Breast epithelium (tissue), 3 donors: ENCODE results near the gene TMEM8B.

ENCODE experiments used
- POLR2AphosphoS5 ChIP-seq, 3 donors: sonication (generic); formaldehyde crosslinking; IDR thresholded peaks; one replicate each; pipeline ENCODE4 v1.6.1; 2017; ENCODE audit warnings: antibody characterized with exemption in 3 of 3
- TF ChIP-seq, protein P1 (sequence below), 3 donors: fragments of 450-650 bp; IDR thresholded peaks; one replicate each; pipeline ENCODE4 v1.5.1; 2016 to 2017; ENCODE audit warnings: antibody characterized with exemption in 3 of 3, mild to moderate bottlenecking in 3 of 3, moderate library complexity in 3 of 3

DNA sequence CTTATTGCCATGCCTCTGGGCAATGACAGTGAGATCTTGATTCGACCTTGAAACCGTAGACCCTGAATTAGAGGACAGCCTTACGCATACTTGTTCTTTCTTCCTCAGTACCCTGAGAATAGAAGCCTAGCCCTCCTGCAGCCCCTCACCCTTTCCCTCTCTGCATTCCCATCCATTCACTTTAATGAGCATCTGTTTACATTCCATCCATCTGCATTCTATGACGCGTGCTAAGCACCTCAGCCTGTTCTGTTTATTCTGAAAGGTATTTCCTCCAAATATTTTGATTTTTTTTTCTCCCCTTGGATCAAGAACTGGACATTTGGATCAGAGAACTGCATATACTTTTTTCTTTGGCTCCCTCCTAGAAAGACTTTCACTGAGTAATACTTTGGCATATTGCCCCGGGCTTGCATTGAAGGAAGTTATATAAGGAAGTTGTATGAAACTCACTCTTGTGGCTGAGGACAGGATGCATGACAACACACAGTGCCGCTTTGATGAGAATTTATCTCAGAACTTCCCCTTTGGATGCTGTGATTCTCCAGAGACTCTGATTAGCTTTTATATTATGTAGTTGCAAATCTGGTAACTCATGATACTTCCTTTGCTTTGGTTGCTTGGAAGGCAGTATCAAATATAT lies 15.7 kb downstream of the TMEM8B start:
- TF ChIP-seq, protein P1, sequence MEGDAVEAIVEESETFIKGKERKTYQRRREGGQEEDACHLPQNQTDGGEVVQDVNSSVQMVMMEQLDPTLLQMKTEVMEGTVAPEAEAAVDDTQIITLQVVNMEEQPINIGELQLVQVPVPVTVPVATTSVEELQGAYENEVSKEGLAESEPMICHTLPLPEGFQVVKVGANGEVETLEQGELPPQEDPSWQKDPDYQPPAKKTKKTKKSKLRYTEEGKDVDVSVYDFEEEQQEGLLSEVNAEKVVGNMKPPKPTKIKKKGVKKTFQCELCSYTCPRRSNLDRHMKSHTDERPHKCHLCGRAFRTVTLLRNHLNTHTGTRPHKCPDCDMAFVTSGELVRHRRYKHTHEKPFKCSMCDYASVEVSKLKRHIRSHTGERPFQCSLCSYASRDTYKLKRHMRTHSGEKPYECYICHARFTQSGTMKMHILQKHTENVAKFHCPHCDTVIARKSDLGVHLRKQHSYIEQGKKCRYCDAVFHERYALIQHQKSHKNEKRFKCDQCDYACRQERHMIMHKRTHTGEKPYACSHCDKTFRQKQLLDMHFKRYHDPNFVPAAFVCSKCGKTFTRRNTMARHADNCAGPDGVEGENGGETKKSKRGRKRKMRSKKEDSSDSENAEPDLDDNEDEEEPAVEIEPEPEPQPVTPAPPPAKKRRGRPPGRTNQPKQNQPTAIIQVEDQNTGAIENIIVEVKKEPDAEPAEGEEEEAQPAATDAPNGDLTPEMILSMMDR (IDR thresholded peaks at IDR 0.05) = no peak
- no peak for TF ChIP-seq POLR2AphosphoS5 (IDR thresholded peaks at IDR 0.05)
